ENCODE results near the gene PDE10A.

DNA sequence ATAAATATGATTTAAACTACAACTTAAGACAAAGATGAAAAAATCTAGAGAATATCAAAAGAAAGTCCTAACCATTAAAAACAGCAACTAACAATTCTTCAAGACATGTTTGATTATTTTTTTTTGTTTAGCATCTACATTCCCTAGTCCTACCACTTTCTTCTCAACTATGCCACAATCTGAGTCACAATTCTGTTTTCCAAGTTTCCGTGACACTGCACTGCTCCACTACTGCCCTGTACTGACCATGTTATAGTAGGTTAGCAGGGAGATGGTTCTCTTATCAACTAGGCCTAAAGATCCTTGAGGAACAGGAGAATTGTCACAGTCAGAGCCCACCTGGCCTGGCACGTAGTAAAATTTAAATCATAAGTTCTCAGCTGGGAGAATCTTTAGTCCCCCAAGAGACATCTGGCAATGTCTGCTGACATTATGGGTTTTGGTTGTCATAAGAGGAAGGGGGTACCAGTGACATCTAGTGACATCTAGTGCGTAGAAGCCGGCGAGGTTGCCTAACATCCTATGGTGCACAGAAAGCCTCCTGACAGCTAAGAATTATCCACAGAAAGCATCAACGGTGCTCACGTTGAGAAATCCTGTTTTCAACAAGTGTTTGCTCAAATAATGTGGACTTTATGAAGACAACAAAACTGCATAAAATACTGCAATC lies 100.5 kb downstream of the PDE10A start:
- no peak for TF ChIP-seq EZH2 (IDR thresholded peaks at IDR 0.05; ENCODE audit: borderline replicate concordance, low read length)
- TF ChIP-seq, protein P1, sequence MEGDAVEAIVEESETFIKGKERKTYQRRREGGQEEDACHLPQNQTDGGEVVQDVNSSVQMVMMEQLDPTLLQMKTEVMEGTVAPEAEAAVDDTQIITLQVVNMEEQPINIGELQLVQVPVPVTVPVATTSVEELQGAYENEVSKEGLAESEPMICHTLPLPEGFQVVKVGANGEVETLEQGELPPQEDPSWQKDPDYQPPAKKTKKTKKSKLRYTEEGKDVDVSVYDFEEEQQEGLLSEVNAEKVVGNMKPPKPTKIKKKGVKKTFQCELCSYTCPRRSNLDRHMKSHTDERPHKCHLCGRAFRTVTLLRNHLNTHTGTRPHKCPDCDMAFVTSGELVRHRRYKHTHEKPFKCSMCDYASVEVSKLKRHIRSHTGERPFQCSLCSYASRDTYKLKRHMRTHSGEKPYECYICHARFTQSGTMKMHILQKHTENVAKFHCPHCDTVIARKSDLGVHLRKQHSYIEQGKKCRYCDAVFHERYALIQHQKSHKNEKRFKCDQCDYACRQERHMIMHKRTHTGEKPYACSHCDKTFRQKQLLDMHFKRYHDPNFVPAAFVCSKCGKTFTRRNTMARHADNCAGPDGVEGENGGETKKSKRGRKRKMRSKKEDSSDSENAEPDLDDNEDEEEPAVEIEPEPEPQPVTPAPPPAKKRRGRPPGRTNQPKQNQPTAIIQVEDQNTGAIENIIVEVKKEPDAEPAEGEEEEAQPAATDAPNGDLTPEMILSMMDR (IDR thresholded peaks at IDR 0.05; ENCODE audit: low read length): no peak

Measured in OCI-LY1 (cell line).